Heart left ventricle (tissue), 13 donors: ENCODE results near the gene RPL26.

ENCODE experiments used
- CTCF ChIP-seq, 12 donors: fragments of 200-600 bp; sonication (generic) in 4 of 12; IDR thresholded peaks; one replicate each; pipeline versions ENCODE4 v1.5.0 to v1.8.0; 2018 to 2022; ENCODE audit warnings: antibody characterized with exemption in 12 of 12, mild to moderate bottlenecking in 5 of 12
- POLR2A ChIP-seq, 2 donors: fragments of 450-650 bp; IDR thresholded peaks; one replicate each; pipeline ENCODE4 v1.6.1; 2017; ENCODE audit warnings: antibody characterized with exemption in 2 of 2, mild to moderate bottlenecking in 2 of 2, moderate library complexity in 2 of 2
- donor health status: ischemic (EF 13 %, LVEDD 7.1; RV severe dilation, severe dysfunction).
- donor health status: DM: no; HTN: yes; CAD: no.
- donor health status: DM: no; HTN: no; CAD: no.
- donor health status: ischemic (EF 25% LVEDD 6.9; RV normal size, moderate dysfunction).
- donor health status: ischemic (EF 25% LVEDD 5.7; RV mildly dilated, moderate dysfunction).
- donor health status: ischemic (EF 35%, LVEDD 5.7; RV mildly dilated, moderate dysfunction).
- donor health status: nonischemic (EF 11% LVEDD 7.7; RV severe dilation, severe dysfunction).
- donor health status: DM: yes; HTN: yes; CAD: no.
- donor health status: PGD.
- donor health status: ischemic (EF 29% LVEDD 5.4; RV normal size, mild dysfunction).
- donor health status: nonischemic (EF 23%, LVEDD 6.1; RV moderate dilation, normal function).

DNA sequence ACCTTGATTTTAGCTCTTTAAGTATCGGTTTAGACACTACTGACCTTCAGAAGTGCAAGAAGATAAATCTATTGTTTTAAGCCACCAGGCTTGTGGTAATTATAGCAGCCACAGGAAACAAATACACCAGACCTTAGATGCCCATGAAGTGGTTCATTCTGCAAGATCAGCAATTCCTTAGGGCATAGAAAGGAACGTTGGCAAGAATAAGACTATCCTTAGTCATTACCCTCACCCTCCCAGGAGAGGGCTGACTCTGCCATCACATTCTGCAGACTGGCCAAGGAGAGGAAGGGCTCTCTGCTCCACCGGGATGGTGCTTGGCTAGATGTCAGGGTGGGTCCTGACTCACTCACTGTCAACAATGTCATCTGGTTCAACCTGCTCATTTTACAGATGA is 38.6 kb upstream of the RPL26 start:
- TF ChIP-seq POLR2A (IDR thresholded peaks at IDR 0.05) (no peak), CTCF (IDR thresholded peaks at IDR 0.05) (no peak)
